Kidney (tissue), 14 donors: Measurements from ENCODE around the gene SFSWAP. TPM values are rescaled to one million over a fixed set of nuclear protein-coding genes. Genes with fewer than 3 reads are reported as not detected.
"Not testable (repeated sequence)": the region's sequence is repeated elsewhere in the genome, so short reads cannot be mapped to it uniquely, and the experiment has no call there.

Experiments
- DNase-seq, 5 donors: peaks; one replicate each; pipeline ENCODE4 v3.0.0-alpha.2; 2013 to 2020
- FAIRE-seq: peaks from 2 replicates; lab custom pipeline; 2012; peaks lifted over from hg19 to GRCh38; lab: Jason Lieb, UNC
- H3K27ac ChIP-seq, 2 donors: one replicate each; pipeline ENCODE4 v1.7.0; 2013; ENCODE audit warnings: low read depth in 2 of 2, low read length in 2 of 2, inconsistent platforms in 1 of 2
- H3K27me3 ChIP-seq: one replicate; pipeline ENCODE4 v1.7.1; 2013; ENCODE audit warnings: low read length, inconsistent platforms; ENCODE audit not compliant: control insufficient read depth, insufficient read depth
- H3K36me3 ChIP-seq, 3 donors: one replicate each; pipeline versions ENCODE4 v1.7.0 to v1.7.1; 2013; ENCODE audit warnings: low read length in 3 of 3, control low read depth in 1 of 3, inconsistent platforms in 1 of 3; ENCODE audit not compliant: insufficient read depth in 3 of 3, control insufficient read depth in 2 of 3
- H3K4me1 ChIP-seq, 3 donors: one replicate each; pipeline versions ENCODE4 v1.7.0 to v1.7.1; 2013; ENCODE audit warnings: low read length in 3 of 3, inconsistent platforms in 1 of 3, low read depth in 1 of 3; ENCODE audit not compliant: control insufficient read depth in 2 of 3, insufficient read depth in 2 of 3
- H3K4me3 ChIP-seq, 3 donors: one replicate each; pipeline versions ENCODE4 v1.7.0 to v1.8.1; 2013; ENCODE audit warnings: low read length in 3 of 3, control low read depth in 1 of 3, inconsistent platforms in 1 of 3
- H3K9ac ChIP-seq, 3 donors: one replicate each; pipeline versions ENCODE4 v1.7.0 to v1.7.1; 2013; ENCODE audit warnings: low read length in 3 of 3, control low read depth in 1 of 3, inconsistent platforms in 1 of 3
- H3K9me3 ChIP-seq, 3 donors: one replicate each; pipeline versions ENCODE4 v1.7.0 to v1.7.1; 2013; ENCODE audit warnings: low read length in 3 of 3, control low read depth in 1 of 3, inconsistent platforms in 1 of 3; ENCODE audit not compliant: control insufficient read depth in 2 of 3, insufficient read depth in 1 of 3
- intact Hi-C: fragments of 100-400 bp; cut with DNase I; formaldehyde crosslinking; loops from one replicate; pipeline ENCODE4 v1.11.1; 2022
- polyA plus RNA-seq: library from polyadenylated mRNA; stranded (reverse); fragments of 350-450 nt; fragmentation: Illumina TruSeq; extraction: RNeasy Lipid Tissue Mini Kit (QIAGEN cat#74804); gene quantifications from one replicate; pipeline ENCODE4 v1.2.3, GENCODE V29; 2014; ENCODE audit warnings: low read depth, low replicate concordance; ENCODE audit not compliant: insufficient read depth
- total RNA-seq: library from RNA; stranded (reverse); fragmentation: NEBNext Ultra II Directional; extraction: Animal tissue kit (Norgen Biotek cat#: 25700); gene quantifications from one replicate; pipeline ENCODE4 v1.2.1, GENCODE V29; 2021
- TF ChIP-seq, protein P1 (sequence below): IDR thresholded peaks from 3 replicates; pipeline ENCODE4 v1.5.1; 2012; ENCODE audit warnings: mild to moderate bottlenecking, moderate library complexity, borderline replicate concordance; ENCODE audit not compliant: insufficient read depth; ENCODE audit errors: extremely low read depth
- donor health status: control.
- donor health status: control.
- donor health status: control.
- donor health status: control.
- donor health status: control.
- donor health status: DM: yes; HTN: yes; CAD: no.
- donor health status: Normal renal cell carcinoma (clear cell type).

SFSWAP gene
- total and polyA plus RNA-seq, 2 donors from 2014 or later: 13.9 to 46.2 TPM

DNA sequence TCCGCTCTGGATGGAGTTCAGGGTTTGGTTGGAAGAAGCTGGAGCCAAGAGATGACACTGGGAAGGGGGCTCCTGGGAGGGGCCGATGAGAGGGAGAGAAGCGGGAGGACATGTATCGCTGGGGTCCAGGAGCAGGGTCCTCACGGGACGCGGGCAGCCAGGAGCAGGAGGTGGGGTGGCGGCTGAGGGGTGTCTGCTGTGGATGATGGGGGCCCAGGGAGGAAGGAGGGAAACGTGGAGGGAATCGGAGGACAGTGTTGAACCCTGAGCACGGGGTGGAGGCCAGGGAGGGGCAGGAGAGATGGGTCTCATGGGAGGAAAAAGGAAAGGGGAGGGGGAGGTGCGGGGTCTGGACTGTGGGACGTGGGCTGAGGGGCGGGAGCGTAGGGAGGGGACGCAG is 31.7 kb upstream of the SFSWAP start:
- H3K4me3 ChIP-seq, H3K27ac ChIP-seq, H3K36me3 ChIP-seq, H3K9me3 ChIP-seq, intact Hi-C loops, H3K9ac ChIP-seq, H3K27me3 ChIP-seq, FAIRE-seq, H3K4me1 ChIP-seq: not testable (repeated sequence)
- DNase-seq: peak in 1 of 5 donors; percentile 38

DNA sequence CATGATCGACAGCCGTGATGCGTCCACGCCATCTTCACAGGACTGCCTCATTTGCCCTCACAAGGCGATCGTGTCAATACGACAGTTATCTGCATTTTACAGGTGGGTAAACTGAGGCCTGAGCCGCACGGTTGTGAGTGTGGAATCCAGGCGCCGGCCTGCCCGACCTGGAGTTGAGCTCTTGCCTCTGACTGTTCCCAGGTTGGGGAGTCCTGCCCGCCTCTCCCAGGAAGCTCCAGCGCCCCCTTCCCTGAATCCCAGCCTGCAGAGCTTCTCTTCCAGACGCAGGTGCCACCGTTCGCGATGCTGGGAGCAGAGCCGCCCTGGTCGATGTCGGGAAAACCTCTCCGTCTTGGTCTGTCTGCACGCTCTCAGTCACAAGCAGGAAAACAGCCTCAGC is 31.1 kb upstream of the SFSWAP start:
- intact Hi-C loops, DNase-seq, H3K36me3 ChIP-seq, H3K9me3 ChIP-seq, H3K4me3 ChIP-seq, FAIRE-seq, H3K9ac ChIP-seq, H3K27ac ChIP-seq, H3K27me3 ChIP-seq, H3K4me1 ChIP-seq: not testable (repeated sequence)

DNA sequence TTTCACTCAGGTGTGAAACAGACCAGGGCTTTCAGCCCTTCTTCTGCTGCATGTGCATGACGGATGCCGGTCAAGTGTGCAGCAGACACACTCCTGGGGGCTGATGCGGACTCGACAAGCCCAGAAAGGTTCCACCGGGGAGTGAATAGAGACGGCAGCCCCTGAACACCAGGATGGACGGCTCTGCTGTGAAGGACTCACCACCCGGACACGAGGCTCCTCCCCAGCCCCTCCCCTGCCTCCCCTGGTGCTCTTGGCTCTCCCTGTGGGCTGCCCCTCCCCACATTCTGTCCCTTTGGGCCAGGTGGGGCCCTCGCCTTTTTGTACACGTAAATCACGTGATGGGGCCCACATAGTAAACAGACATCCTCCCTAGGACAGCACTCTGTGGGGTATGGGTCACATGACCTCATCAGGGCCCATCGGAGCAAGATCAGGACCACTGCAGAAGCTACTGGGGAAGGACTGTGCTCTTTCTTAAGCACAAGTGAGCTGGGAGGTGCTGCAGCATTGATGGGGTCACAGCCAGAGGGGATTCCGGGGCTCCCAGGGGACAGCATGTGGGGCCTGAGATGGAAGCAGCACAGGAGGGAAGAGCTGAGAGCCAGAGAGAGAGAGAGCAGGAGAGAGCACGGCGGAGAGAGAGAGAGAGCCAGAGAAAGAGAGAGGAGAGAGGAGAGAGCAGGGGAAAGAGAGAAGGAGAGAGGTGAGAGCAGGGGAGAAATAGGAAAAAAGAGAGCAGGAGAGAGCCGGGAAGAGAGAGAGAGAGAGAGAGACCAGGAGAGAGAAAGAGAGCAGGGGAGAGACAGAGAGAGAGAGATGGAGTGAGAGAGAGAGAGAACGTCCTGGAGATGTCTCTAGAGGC is 30.3 kb upstream of the SFSWAP start:
- H3K9me3 ChIP-seq, H3K27me3 ChIP-seq, intact Hi-C loops, H3K27ac ChIP-seq, DNase-seq, H3K36me3 ChIP-seq, H3K4me3 ChIP-seq, H3K9ac ChIP-seq, FAIRE-seq, H3K4me1 ChIP-seq: not testable (repeated sequence)

DNA sequence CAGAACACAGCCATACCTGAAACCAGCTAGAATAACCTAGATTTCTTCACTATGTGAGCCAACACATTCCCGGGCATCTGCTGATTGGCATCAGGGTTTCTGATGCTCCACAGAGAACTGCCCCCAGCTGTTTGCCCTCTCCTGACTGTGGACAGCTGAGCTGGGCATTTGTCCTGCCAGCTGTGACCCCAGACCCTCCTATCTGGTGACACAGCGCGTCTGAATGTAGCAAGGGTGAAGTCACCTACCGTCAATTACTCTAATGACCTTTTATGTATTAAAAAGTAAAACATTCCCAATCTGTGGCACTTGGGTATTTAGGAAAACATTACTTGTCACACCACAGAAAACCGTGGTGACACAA is 29.7 kb upstream of the SFSWAP start:
- no peaks in the 10 kb centered on the region for H3K4me1 ChIP-seq
- H3K27ac ChIP-seq: no peak overlapping the region
- DNase-seq (no peak), FAIRE-seq (no peak)
- H3K4me3 ChIP-seq: no peak overlapping the region
- TF ChIP-seq, protein P1, sequence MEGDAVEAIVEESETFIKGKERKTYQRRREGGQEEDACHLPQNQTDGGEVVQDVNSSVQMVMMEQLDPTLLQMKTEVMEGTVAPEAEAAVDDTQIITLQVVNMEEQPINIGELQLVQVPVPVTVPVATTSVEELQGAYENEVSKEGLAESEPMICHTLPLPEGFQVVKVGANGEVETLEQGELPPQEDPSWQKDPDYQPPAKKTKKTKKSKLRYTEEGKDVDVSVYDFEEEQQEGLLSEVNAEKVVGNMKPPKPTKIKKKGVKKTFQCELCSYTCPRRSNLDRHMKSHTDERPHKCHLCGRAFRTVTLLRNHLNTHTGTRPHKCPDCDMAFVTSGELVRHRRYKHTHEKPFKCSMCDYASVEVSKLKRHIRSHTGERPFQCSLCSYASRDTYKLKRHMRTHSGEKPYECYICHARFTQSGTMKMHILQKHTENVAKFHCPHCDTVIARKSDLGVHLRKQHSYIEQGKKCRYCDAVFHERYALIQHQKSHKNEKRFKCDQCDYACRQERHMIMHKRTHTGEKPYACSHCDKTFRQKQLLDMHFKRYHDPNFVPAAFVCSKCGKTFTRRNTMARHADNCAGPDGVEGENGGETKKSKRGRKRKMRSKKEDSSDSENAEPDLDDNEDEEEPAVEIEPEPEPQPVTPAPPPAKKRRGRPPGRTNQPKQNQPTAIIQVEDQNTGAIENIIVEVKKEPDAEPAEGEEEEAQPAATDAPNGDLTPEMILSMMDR: no peak
- H3K27me3 ChIP-seq: peaks cover 2% of the 10 kb centered on the region
- H3K9me3 ChIP-seq: no peaks in the 10 kb centered on the region
- intact Hi-C loops: no loop called here
- no peaks in the 10 kb centered on the region for H3K36me3 ChIP-seq
- H3K9ac ChIP-seq: no peak overlapping the region

DNA sequence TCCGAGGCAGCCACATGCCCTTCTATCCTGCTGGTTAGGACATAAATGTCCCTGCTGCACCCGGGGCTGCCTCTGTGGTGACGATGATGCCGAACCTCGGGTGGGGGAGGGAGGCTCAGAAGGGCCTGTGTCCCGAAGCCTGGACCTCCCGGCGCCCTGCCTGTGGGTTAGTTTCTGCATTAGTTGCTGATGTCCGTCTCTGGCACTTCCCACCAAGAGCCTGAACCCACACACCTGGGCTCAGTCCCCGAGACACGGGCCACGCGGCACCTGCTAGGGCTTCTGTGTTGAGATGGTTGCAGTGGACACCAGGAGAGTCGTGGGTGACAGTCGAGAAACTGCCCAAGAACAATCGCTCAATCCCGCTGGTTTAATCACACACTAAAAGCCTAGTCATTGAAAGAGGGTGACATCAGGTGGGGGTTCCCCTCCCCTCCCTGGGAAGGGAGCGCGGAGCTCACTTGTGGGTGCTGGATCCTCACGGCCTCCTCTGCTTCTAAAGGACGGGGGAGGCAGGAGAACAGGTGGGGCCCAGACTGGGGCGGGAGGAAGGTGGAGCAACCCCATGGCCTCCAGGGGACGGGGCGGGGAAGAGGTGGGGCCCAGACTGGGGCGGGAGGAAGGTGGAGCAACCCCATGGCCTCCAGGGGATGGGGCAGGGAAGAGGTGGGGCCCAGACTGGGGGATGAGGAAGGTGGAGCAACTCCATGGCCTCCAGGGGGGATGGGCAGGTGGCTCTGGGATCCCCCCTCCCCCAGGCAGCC is 29.0 kb upstream of the SFSWAP start:
- peak; percentile 22 to 91 (median 70) for DNase-seq
- H3K4me3 ChIP-seq, FAIRE-seq, H3K27me3 ChIP-seq, H3K9ac ChIP-seq, H3K9me3 ChIP-seq, H3K36me3 ChIP-seq, H3K4me1 ChIP-seq, intact Hi-C loops, H3K27ac ChIP-seq: not testable (repeated sequence)
